CD4-positive, alpha-beta memory T cell (primary cell): ENCODE measurements around the gene NUP160. TPM values are rescaled to one million over a fixed set of nuclear protein-coding genes. Genes with fewer than 3 reads are reported as not detected.
"Not testable (repeated sequence)": the region's sequence is repeated elsewhere in the genome, so short reads cannot be mapped to it uniquely, and the experiment has no call there.

Experiments used
- CTCF ChIA-PET: fragments of 350-600 bp; sonication (Branson Sonifier 250); formaldehyde crosslinking; loops from one replicate; lab custom pipeline; 2021; ENCODE audit warnings: inconsistent platforms; ENCODE audit not compliant: partially characterized antibody; lab: Charles Lee
- POLR2A ChIA-PET: fragments of 350-600 bp; sonication (Branson Sonifier 250); formaldehyde crosslinking; loops from one replicate; lab custom pipeline; 2021; ENCODE audit not compliant: partially characterized antibody; lab: Charles Lee
- DNase-seq, 5 donors: peaks; one replicate each; pipeline versions ENCODE4 v3.0.0 to v3.0.0-alpha.2; 2020 to 2022; ENCODE audit warnings: mixed read lengths in 1 of 5
- H3K27ac ChIP-seq: one replicate; pipeline ENCODE4 v1.7.0; 2013; ENCODE audit warnings: low read depth, low read length
- H3K27me3 ChIP-seq: 2 replicates; pipeline ENCODE4 v1.7.0; 2013; ENCODE audit warnings: mild to moderate bottlenecking, low read length, moderate library complexity; ENCODE audit not compliant: insufficient read depth
- H3K36me3 ChIP-seq: 2 replicates; pipeline ENCODE4 v1.7.0; 2013; ENCODE audit warnings: mild to moderate bottlenecking, low read length, moderate library complexity; ENCODE audit not compliant: insufficient read depth
- H3K4me1 ChIP-seq: 2 replicates; pipeline ENCODE4 v1.7.0; 2013; ENCODE audit warnings: mild to moderate bottlenecking, low read length, moderate library complexity; ENCODE audit not compliant: insufficient read depth
- H3K4me3 ChIP-seq, 2 donors: one replicate each; pipeline ENCODE4 v1.7.0; 2013; ENCODE audit warnings: low read length in 2 of 2, mild to moderate bottlenecking in 1 of 2
- H3K9me3 ChIP-seq, 2 donors: one replicate each; pipeline ENCODE4 v1.7.0; 2013; ENCODE audit warnings: low read length in 2 of 2, control low read depth in 1 of 2; ENCODE audit not compliant: control insufficient read depth in 1 of 2
- H3K27ac Mint-ChIP-seq, 7 donors: one replicate each; pipeline ENCODE4 v1.8.0; 2020 to 2021; ENCODE audit warnings: mixed read lengths in 7 of 7, mild to moderate bottlenecking in 6 of 7, inconsistent platforms in 3 of 7, moderate library complexity in 3 of 7
- H3K27me3 Mint-ChIP-seq, 2 donors: one replicate each; pipeline ENCODE4 v1.8.0; 2020 to 2021; ENCODE audit warnings: mixed read lengths in 2 of 2
- H3K36me3 Mint-ChIP-seq, 2 donors: one replicate each; pipeline ENCODE4 v1.8.0; 2020 to 2021; ENCODE audit warnings: mixed read lengths in 2 of 2, inconsistent platforms in 1 of 2, mild to moderate bottlenecking in 1 of 2
- H3K4me1 Mint-ChIP-seq, 4 donors: one replicate each; pipeline ENCODE4 v1.8.0; 2020 to 2021; ENCODE audit warnings: mixed read lengths in 4 of 4, mild to moderate bottlenecking in 1 of 4
- H3K4me3 Mint-ChIP-seq, 8 donors: one replicate each; pipeline ENCODE4 v1.8.0; 2020 to 2021; ENCODE audit warnings: mixed read lengths in 8 of 8, mild to moderate bottlenecking in 7 of 8, moderate library complexity in 6 of 8, inconsistent platforms in 3 of 8
- H3K9me3 Mint-ChIP-seq, 8 donors: one replicate each; pipeline ENCODE4 v1.8.0; 2020 to 2021; ENCODE audit warnings: mixed read lengths in 8 of 8, mild to moderate bottlenecking in 5 of 8, inconsistent platforms in 3 of 8, moderate library complexity in 1 of 8
- intact Hi-C: fragments of 100-400 bp; cut with micrococcal nuclease; formaldehyde crosslinking; loops from one replicate; pipeline ENCODE4 v1.15.1; 2023
- polyA plus RNA-seq, 2 donors: library from polyadenylated mRNA; unstranded; fragments of 300-500 nt; fragmentation: Illumina TruSeq; gene quantifications; one replicate each; pipeline ENCODE4 v1.2.3, GENCODE V29; 2021
- total RNA-seq, 2 experiments: library from RNA; stranded (reverse); gene quantifications; one replicate each; pipeline ENCODE4 v1.2.3, GENCODE V29; 2021

The NUP160 gene
- total and polyA plus RNA-seq, 4 experiments from 2014 or later, result 35.6 to 62.2 (median 51.0) TPM

DNA sequence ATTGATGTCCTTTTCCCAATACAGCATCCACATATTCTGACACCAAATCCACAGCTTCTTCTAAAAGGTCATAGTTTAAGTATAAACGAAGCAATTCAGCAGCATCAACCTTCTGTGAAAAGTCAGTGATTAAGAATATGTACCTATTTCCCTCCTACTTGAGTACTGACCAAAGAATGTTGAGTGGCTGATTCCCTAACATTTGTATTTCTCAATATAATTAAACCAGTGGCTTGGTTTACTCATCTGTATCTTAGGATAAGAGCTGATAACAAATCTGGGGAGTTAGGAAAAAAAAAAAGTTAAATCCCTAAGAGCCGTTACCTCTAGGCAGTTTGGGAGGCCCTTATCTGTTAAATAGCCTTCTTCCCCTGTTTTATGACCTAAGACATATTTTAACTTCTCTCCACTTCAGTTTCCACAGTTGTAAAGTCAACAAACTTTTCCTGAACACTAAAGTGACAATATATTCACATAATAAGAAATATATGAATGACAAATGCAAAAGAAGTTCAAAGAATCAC is 65.0 kb downstream of the NUP160 start:
- no peaks in the 10 kb centered on the region for H3K4me1 Mint-ChIP-seq
- ChIA-PET POLR2A (interaction anchor here (0.7 kb wide), 1 partner anchor 68 kb away, joined by 3 read pairs; the partner anchor contains the start of gene AGBL2), CTCF (interaction anchor here (0.6 to 1.4 kb wide), 4 partner anchors 8 to 371 kb away, joined by 3 read pairs; no protein-coding TSS in a partner anchor)
- Histone ChIP-seq H3K4me1 (no peaks in the 10 kb centered on the region), H3K27ac (no peak overlapping the region), H3K4me3 (no peak overlapping the region), H3K36me3 (peaks cover 56% of the 10 kb centered on the region), H3K9me3 (no peaks in the 10 kb centered on the region), H3K27me3 (no peaks in the 10 kb centered on the region)
- H3K27me3 Mint-ChIP-seq, result no peaks in the 10 kb centered on the region
- intact Hi-C loops, result no loop called here
- no peaks in the 10 kb centered on the region for H3K9me3 Mint-ChIP-seq
- no peak for DNase-seq
- no peak overlapping the region for H3K4me3 Mint-ChIP-seq
- H3K27ac Mint-ChIP-seq, result no peak overlapping the region
- peaks cover 45 to 72% of the 10 kb centered on the region in 2 donors for H3K36me3 Mint-ChIP-seq

DNA sequence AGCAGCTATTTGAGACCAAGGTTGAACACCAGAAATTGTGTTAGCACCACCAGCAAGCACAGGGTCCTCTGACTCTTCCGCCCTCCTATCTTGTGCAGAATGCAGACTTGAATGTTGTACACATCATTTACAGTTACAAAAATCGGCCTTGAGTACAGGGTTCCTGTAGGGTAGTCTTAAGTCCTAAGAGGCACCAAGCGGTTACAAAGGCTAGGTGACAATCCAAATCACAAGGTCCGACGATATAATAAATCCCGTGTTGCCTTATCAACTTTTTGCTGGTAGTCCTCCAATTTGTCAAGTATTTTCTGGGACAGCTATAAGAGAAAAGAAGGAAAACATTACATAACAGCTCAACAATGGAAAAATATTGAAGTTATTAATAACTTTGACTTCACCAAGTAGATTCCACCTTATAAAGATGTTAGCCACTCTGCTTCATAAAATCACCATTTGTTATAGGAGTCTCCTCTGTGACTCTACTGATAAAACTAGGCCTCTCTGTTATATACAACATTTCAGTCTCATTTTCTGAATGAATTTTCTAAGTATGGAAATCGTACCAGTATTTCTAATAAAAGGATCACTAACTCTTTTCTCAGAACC is 69.2 kb downstream of the NUP160 start:
- Histone ChIP-seq H3K27me3 (no peaks in the 10 kb centered on the region), H3K36me3 (peaks cover 43% of the 10 kb centered on the region), H3K4me3 (no peak overlapping the region), H3K9me3 (no peaks in the 10 kb centered on the region), H3K4me1 (no peaks in the 10 kb centered on the region), H3K27ac (no peak overlapping the region)
- H3K4me1 Mint-ChIP-seq, result no peaks in the 10 kb centered on the region
- no peak for DNase-seq
- no peak overlapping the region for H3K4me3 Mint-ChIP-seq
- ChIA-PET POLR2A (interaction anchor here (1.0 to 2.1 kb wide), 3 partner anchors 10 to 13 kb away, joined by 4 to 7 read pairs (median 4); no protein-coding TSS in a partner anchor), CTCF (no interaction called here)
- peak overlapping the region in 1 of 7 donors; percentile 57 for H3K27ac Mint-ChIP-seq
- intact Hi-C loops, result no loop called here
- no peaks in the 10 kb centered on the region for H3K27me3 Mint-ChIP-seq
- no peaks in the 10 kb centered on the region for H3K9me3 Mint-ChIP-seq
- peaks cover 36 to 61% of the 10 kb centered on the region in 2 donors for H3K36me3 Mint-ChIP-seq

DNA sequence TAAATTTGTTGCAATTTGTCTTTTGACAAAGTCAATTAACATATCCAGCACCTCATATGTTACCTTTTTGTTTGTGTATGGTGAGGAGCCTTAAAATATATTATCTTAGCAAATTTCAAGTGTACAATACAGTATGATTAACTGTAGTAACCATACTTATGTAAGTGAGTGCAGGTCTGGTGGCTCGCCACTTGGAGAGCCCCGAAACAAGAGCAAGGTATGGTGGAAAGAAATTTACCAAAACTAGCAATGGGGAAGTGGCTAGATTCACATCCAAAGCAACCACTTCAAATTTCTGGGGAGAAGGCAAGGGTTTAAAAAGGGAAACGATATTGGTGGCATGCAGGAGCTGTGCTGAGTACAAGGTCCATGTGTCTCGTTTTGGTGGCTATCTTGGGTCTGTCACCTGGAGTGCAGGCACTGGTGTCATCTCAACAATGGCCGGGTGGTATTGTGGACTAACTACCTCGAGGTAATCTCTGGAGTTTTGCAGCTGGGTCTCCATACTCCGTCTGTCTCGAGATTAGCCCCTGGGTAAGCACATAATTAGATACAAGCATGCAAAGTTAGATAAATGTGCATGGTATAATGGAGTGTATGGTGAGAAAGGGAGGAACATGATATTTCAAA is 72.8 kb downstream of the NUP160 start:
- no peaks in the 10 kb centered on the region for H3K9me3 ChIP-seq
- Mint-ChIP-seq H3K36me3 (peaks cover 31 to 41% of the 10 kb centered on the region in 2 donors), H3K4me1 (no peaks in the 10 kb centered on the region), H3K27me3 (no peaks in the 10 kb centered on the region), H3K9me3 (no peaks in the 10 kb centered on the region), H3K4me3 (no peak overlapping the region), H3K27ac (peak overlapping the region in 1 of 7 donors; percentile 52)
- CTCF ChIA-PET, result interaction anchor here (0.8 kb wide), 1 partner anchor 8 kb away, joined by 3 read pairs; no protein-coding TSS in a partner anchor
- no peak overlapping the region for H3K4me3 ChIP-seq
- peaks cover 25% of the 10 kb centered on the region for H3K36me3 ChIP-seq
- H3K27ac ChIP-seq, result no peak overlapping the region
- H3K27me3 ChIP-seq, result no peaks in the 10 kb centered on the region
- intact Hi-C loops, result no loop called here
- POLR2A ChIA-PET, result no interaction called here
- no peaks in the 10 kb centered on the region for H3K4me1 ChIP-seq
- DNase-seq, result no peak

DNA sequence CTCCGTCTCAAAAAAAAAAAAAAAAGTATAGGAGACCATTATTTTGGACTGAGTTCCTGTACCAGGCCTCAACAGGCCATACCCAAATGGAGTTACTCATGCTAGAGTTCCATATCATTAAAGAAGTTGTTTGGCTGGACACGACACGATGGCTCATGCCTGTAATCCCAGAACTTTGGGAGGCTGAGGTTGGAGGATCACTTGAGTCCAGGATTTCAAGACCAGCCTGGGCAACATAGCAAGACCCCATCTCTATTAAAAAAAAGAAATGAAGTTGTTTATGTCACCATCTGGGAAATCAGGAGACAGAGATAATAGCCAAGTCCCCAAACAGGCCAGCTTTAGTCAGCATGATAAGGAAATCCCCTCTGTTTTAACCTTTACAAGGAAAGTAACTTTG is 74.3 kb downstream of the NUP160 start:
- Mint-ChIP-seq H3K4me1 (no peaks in the 10 kb centered on the region), H3K9me3 (no peaks in the 10 kb centered on the region), H3K36me3 (peaks cover 20 to 27% of the 10 kb centered on the region in 2 donors), H3K27ac (no peak overlapping the region), H3K27me3 (no peaks in the 10 kb centered on the region), H3K4me3 (no peak overlapping the region)
- no peak overlapping the region for H3K27ac ChIP-seq
- ChIA-PET CTCF (no interaction called here), POLR2A (interaction anchor here (0.6 to 1.3 kb wide), 2 partner anchors 11 to 23 kb away, joined by 3 read pairs; no protein-coding TSS in a partner anchor)
- no peaks in the 10 kb centered on the region for H3K4me1 ChIP-seq
- intact Hi-C loops, result no loop called here
- no peak overlapping the region for H3K4me3 ChIP-seq
- H3K9me3 ChIP-seq, result no peaks in the 10 kb centered on the region
- H3K36me3 ChIP-seq, result peaks cover 12% of the 10 kb centered on the region
- DNase-seq, result no peak
- no peaks in the 10 kb centered on the region for H3K27me3 ChIP-seq

DNA sequence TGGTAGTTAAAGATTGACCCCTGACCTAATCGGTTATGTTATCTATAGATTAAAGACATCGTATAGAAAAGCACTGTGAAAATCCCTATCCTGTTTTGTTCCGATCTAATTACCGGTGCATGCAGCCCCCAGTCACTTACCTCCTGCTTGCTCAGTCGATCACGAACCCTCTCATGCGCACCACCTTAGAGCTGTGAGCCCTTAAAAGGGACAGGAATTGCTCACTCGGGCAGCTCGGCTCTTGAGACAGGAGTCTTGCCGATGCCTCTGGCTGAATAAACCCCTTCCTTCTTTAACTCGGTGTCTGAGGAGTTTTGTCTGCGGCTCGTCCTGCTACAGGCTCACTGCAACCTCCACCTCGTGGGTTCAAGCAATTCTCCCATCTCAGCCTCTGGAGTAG is 78.6 kb downstream of the NUP160 start:
- Mint-ChIP-seq H3K4me3 (peak overlapping the region in 4 of 8 donors; percentile 7 to 60 (median 36)), H3K36me3 (peaks cover 7 to 19% of the 10 kb centered on the region in 2 donors), H3K4me1 (peaks cover 15 to 36% (median 20%) of the 10 kb centered on the region in 4 donors), H3K27ac (peak overlapping the region in 6 of 7 donors; percentile 51 to 99 (median 72))
- DNase-seq, H3K27me3 Mint-ChIP-seq, H3K27me3 ChIP-seq, H3K36me3 ChIP-seq, H3K27ac ChIP-seq, H3K4me3 ChIP-seq, H3K9me3 Mint-ChIP-seq, H3K9me3 ChIP-seq: not testable (repeated sequence)
- CTCF ChIA-PET, result interaction anchor here (0.6 to 1.4 kb wide), 2 partner anchors 10 to 165 kb away, joined by 3 to 4 read pairs; no protein-coding TSS in a partner anchor
- POLR2A ChIA-PET, result interaction anchor here (0.6 to 4.1 kb wide), 4 partner anchors 9 to 554 kb away, joined by 3 to 36 read pairs (median 4); partner anchors contain the start of gene AGBL2
- peaks cover 19% of the 10 kb centered on the region for H3K4me1 ChIP-seq
- intact Hi-C loops, result loop anchor here (5.0 kb wide), 2 partner anchors 192 to 552 kb away; partner anchors contain the start of genes KBTBD4 and NDUFS3

DNA sequence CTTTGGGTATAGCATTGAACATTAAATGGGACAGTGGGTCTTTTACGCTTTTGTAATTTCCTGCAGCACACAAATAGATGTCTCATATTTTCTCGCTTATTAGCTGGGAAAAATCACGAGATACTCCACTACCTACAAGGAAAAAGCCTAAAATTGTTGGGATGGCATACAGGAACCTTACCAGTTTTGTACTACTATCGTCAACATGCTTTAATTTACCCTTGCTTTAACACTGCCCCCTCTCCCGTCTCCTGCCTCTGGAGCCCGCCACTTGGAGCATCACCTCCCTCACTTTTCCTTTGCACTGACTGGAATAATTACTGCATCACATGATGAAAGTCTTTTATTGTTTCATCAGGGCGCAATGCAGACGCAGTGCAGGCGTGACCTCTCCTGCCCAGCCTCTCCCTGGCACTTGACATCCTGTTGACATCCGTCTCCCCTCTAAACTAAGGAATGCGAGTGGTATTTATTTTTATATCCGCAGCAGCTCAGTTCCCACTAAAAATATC is 80.0 kb downstream of the NUP160 start:
- Mint-ChIP-seq H3K4me3 (peak overlapping the region; percentile 89 to 98 (median 96)), H3K36me3 (peaks cover 14 to 25% of the 10 kb centered on the region in 2 donors), H3K9me3 (no peaks in the 10 kb centered on the region), H3K4me1 (peaks cover 18 to 41% (median 23%) of the 10 kb centered on the region in 4 donors), H3K27me3 (no peaks in the 10 kb centered on the region), H3K27ac (peak overlapping the region; percentile 99 to 100 (median 100))
- Histone ChIP-seq H3K9me3 (no peaks in the 10 kb centered on the region), H3K27ac (peak overlapping the region; percentile 99), H3K4me1 (peaks cover 25% of the 10 kb centered on the region), H3K4me3 (peak overlapping the region in 1 of 2 donors; percentile 53), H3K36me3 (no peaks in the 10 kb centered on the region), H3K27me3 (no peaks in the 10 kb centered on the region)
- ChIA-PET POLR2A (interaction anchor here (0.6 to 4.1 kb wide), 19 partner anchors 8 to 553 kb away, joined by 3 to 36 read pairs (median 4); partner anchors contain the start of genes ACP2, AGBL2, DDB2 and KBTBD4), CTCF (interaction anchor here (1.0 kb wide), 2 partner anchors 9 to 85 kb away, joined by 3 read pairs; no protein-coding TSS in a partner anchor)
- intact Hi-C loops, result loop anchor here (5.0 kb wide), 2 partner anchors 191 to 551 kb away; partner anchors contain the start of genes KBTBD4 and NDUFS3
- peak in 2 of 5 donors; percentile 7 to 21 for DNase-seq
